Activated T-cell treated with anti-CD3 and anti-CD28 coated beads, Interleukin-2, amount 50 U/mL, for 1 hour (primary cell): ENCODE data around the gene CHRND.
"Not testable (repeated sequence)": the region's sequence is repeated elsewhere in the genome, so short reads cannot be mapped to it uniquely, and the experiment has no call there.

ENCODE experiments used
- DNase-seq: peaks from one replicate; pipeline ENCODE4 v3.0.0-alpha.2; 2020

CHRND gene

GRCh38 chr2:232528746-232529460 is 2.9 kb downstream of the CHRND start:
- no peak for DNase-seq

- no peak for DNase-seq
These were observed 4.0 kb downstream of the CHRND start for GRCh38 chr2:232529806-232530547.

GRCh38 chr2:232530626-232531260 is 4.8 kb downstream of the CHRND start:
- DNase-seq, result no peak

- DNase-seq, result no peak
These were observed 6.5 kb downstream of the CHRND start for GRCh38 chr2:232532419-232532818.

- not testable (repeated sequence) for DNase-seq
These were observed 6.9 kb downstream of the CHRND start for GRCh38 chr2:232532821-232533220.

- peak; percentile 11 for DNase-seq
These were observed 8.2 kb downstream of the CHRND start for GRCh38 chr2:232533944-232534710.

GRCh38 chr2:232534940-232535651 is 9.1 kb downstream of the CHRND start:
- peak; percentile 6 for DNase-seq

GRCh38 chr2:232535761-232536530 is 10.0 kb downstream of the CHRND start:
- DNase-seq, result no peak

GRCh38 chr2:232537079-232537478 is 11.1 kb downstream of the CHRND start:
- DNase-seq, result no peak

- no peak for DNase-seq
These were observed 11.5 kb downstream of the CHRND start for GRCh38 chr2:232537499-232537898.

- DNase-seq, result no peak
These were observed 12.7 kb downstream of the CHRND start for GRCh38 chr2:232538671-232539070.

- DNase-seq, result no peak
These were observed 13.6 kb downstream of the CHRND start, which contains the start of gene CHRNG for GRCh38 chr2:232539298-232540231. Gene CHRNG, plus strand, starts transcription at chr2:232539692. Its CDS starts 56 bp downstream, at chr2:232539748.

- no peak for DNase-seq
These were observed 14.6 kb downstream of the CHRND start for GRCh38 chr2:232540441-232541041.

GRCh38 chr2:232541195-232541960 is 15.4 kb downstream of the CHRND start:
- no peak for DNase-seq

GRCh38 chr2:232541961-232542714 is 16.2 kb downstream of the CHRND start:
- no peak for DNase-seq

GRCh38 chr2:232542715-232543467 is 16.9 kb downstream of the CHRND start:
- DNase-seq, result no peak

GRCh38 chr2:232543491-232543890 is 17.5 kb downstream of the CHRND start:
- no peak for DNase-seq
